GM12875 (cell line): ENCODE measurements around the gene USP21.

Source experiments
- H3K4me3 ChIP-seq: one replicate; pipeline ENCODE4 v1.5.1; 2011; ENCODE audit warnings: low read depth, low read length, control low read depth
- CTCF ChIP-seq: IDR thresholded peaks from 2 replicates; pipeline ENCODE4 v1.5.1; 2011; ENCODE audit warnings: low read depth, mild to moderate bottlenecking, control low read depth, inconsistent platforms, low read length, moderate library complexity, borderline replicate concordance; ENCODE audit not compliant: insufficient read depth

The USP21 gene

GRCh38 chr1:161172349-161172748 lies 13.0 kb downstream of the USP21 start:
- no peak for TF ChIP-seq CTCF
- no peak overlapping the region for H3K4me3 ChIP-seq

GRCh38 chr1:161172776-161173376 lies 13.6 kb downstream of the USP21 start:
- no peak overlapping the region for H3K4me3 ChIP-seq
- no peak for TF ChIP-seq CTCF

- no peak for TF ChIP-seq CTCF
- no peak overlapping the region for H3K4me3 ChIP-seq
Measured at GRCh38 chr1:161173711-161174110, 14.4 kb downstream of the USP21 start.

GRCh38 chr1:161174911-161175310 lies 15.6 kb downstream of the USP21 start:
- no peak overlapping the region for H3K4me3 ChIP-seq
- no peak for TF ChIP-seq CTCF

GRCh38 chr1:161175771-161176453 lies 16.6 kb downstream of the USP21 start:
- H3K4me3 ChIP-seq, result no peak overlapping the region
- TF ChIP-seq CTCF, result no peak

GRCh38 chr1:161176468-161177111 lies 17.3 kb downstream of the USP21 start:
- TF ChIP-seq CTCF, result no peak
- H3K4me3 ChIP-seq, result peak overlapping the region; percentile 60
